AML-193 (cell line): ENCODE data around the gene NOX4.
"Not testable (repeated sequence)": the region's sequence is repeated elsewhere in the genome, so short reads cannot be mapped to it uniquely, and the experiment has no call there.

Experiments
- DNase-seq, 2 experiments: peaks; one replicate each; lab custom pipeline; 2025; lab: John Stamatoyannopoulos, UW

The NOX4 gene

GRCh38 chr11:89379976-89380771 lies 111.0 kb downstream of the NOX4 start:
- not testable (repeated sequence) for DNase-seq

GRCh38 chr11:89378986-89379385 lies 112.2 kb downstream of the NOX4 start:
- DNase-seq: not testable (repeated sequence)

DNA sequence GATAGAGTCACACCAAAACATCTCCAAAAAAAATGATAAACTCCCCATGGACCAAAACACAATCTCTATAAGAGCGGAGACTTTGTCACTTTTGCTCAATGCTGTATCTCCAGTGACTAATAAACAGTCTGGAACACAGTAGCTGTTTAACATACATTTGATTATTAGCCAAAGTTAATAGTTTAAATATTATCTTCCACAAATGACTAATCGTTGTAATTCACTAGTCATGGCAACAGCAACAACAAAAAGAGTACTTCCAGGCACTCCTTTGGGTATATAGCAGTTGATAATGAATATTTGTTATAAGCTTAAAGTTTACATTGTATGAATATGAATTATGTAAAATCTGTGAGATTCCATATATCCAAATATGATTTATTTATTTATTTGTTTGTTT lies 121.8 kb downstream of the NOX4 start:
- not testable (repeated sequence) for DNase-seq

DNA sequence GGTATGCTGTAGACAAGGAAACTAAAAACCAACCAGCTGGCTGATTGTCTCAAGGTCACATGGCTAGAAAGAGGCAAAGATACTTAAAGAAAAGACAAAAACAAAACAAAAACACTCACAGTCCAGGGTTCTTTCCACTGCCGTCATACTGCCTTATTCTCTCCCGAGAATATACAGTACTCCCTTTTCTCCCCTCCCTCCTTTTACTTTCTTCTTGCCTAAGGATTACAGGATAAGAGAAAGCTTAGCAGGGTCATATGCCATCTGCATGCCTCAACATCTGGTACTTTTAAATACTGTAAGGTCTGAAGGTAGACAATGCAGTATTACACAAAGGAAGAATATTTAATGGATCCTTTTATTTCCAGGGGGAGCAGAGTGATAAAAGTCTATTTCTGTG lies 126.3 kb downstream of the NOX4 start:
- DNase-seq: not testable (repeated sequence)

- DNase-seq: no peak
Observed at GRCh38 chr11:89361734-89362133, 129.4 kb downstream of the NOX4 start.

GRCh38 chr11:89359208-89359607 lies 132.0 kb downstream of the NOX4 start:
- DNase-seq: not testable (repeated sequence)

DNA sequence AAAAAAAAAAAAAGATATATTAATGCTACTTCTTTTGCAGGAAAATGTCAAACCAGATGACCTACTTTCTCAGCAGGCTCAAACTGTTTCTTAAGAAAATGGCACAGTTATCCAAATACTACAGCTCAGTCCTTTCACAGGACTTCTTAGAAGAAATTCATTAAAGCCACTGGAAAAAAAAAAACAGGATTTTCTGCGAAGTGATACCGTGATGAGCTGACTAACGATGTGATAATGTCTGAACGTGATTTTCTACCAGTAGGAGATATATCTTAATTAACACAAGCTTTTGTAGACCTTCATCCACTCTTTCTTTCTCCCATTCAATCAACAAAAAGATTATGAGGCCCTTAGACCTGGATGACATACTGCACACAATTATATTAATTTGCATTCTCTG lies 132.4 kb downstream of the NOX4 start:
- no peak for DNase-seq

DNA sequence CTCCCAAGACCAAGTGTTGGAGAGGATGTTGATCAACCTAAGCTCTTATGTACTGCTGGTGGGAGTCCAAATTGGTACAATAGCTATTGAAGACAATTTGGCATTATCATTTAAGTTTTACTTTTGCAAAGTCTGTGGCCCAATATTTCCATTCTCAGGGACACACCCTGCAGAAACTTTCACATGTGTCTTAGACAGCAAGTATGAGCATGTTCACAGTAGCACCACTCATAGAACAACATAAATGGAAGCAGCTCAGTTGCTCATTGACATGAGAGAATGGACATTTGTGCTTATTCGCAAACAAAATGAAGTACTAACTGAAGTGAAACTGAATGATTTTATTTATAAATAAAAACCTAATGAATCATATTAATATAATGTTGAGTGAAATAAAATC lies 135.5 kb downstream of the NOX4 start:
- DNase-seq: no peak

- not testable (repeated sequence) for DNase-seq
Observed at GRCh38 chr11:89354513-89354912, 136.7 kb downstream of the NOX4 start.

DNA sequence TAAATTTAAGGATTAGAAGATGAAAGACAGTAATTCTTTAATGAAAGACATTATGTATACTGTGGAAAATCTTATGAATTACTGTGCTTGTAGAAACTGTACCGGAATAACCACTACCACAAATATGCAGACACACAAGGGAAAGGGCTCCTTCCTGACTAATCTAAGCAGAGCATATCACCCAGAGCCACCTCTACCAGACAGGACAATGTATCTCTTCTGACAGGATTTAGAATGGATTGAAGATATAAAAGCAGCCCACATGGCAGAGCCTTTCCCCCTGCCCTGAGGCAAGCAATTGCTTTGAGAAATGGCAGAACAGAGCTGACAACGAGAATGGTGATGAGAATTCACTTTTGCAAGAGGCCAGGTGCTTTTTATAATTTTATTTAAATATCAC lies 144.1 kb downstream of the NOX4 start:
- no peak for DNase-seq

DNA sequence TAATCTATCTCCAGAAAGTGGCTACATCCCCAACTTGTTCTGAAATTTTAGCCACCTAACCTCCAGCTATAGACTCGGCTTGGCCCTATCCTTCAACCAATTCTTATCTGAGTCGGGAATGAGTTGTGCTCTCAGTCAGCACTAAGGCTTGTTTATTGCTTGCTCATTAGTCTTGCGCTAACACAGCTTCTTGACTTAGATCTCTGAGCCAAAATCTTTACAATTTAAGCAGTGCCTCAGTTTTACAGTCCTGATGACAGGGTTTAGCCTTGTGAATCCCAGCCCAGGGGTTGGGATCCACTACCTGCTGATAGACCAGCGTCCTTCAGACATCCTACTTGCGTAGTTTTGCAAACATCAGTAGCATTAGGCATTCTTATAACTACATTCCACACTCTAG lies 144.6 kb downstream of the NOX4 start:
- no peak for DNase-seq

- DNase-seq: not testable (repeated sequence)
Observed at GRCh38 chr11:89342880-89343572, 148.1 kb downstream of the NOX4 start.

- not testable (repeated sequence) for DNase-seq
Observed at GRCh38 chr11:89340450-89340849, 150.7 kb downstream of the NOX4 start.

GRCh38 chr11:89338073-89338472 lies 153.1 kb downstream of the NOX4 start:
- not testable (repeated sequence) for DNase-seq

GRCh38 chr11:89337100-89337650 lies 154.0 kb downstream of the NOX4 start:
- DNase-seq: not testable (repeated sequence)

DNA sequence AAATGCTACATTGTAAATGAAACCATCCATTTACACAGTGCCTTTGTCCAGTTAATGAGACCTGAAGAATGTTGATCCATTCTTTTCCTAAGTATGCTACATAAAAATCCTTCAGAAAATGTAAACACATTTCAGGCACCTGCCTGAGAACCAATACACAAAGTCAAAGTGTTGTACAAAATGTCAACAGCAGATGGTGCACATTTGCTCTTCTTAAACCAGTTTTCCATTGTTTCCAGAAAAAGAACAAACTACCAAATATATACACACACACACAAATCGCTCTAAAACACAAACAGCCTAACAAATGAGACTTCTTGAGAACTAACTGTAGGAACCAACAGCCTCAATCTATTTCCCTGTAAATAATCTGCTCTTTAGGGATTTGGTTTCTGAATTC lies 157.5 kb downstream of the NOX4 start:
- DNase-seq: peak in 1 of 2 experiments; percentile 1

DNA sequence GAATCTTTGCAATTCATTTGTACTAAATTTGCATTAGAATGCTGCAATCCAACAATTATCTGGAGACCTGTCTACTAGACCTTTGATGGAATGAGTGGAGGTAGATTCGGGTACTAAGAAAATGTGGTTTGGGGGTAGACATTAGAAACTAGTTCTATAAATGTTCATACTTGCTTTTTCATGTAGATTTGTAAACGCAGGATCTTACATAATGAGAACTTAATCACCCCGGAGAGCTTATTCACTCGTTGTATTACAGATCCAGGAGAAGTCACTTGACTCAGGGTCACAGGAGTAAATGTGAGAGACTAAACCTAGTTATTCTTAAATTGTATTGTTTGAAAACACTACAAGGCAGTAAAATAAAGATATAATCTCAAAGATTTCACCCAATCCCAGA lies 159.2 kb downstream of the NOX4 start:
- not testable (repeated sequence) for DNase-seq

- DNase-seq: no peak
Observed at GRCh38 chr11:89327885-89328284, 163.3 kb downstream of the NOX4 start.

DNA sequence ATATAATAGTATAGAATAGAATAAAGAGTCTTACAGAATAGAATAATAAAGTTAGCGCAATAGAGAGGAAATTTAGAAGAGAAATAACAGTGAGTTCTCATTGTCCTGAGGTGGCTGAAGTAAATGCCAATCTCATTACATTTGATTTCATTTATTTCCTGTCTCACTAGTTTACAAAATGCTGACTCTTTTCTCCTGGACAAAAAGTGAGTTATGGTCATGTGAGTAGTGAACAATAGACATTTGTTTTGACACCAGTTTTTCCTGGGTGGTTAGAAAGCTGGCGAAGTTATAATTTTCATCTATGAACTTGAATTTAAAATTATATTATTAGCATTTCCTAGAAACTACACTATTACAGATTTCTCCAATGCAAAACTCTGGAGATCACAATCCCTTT lies 169.8 kb downstream of the NOX4 start:
- DNase-seq: no peak

DNA sequence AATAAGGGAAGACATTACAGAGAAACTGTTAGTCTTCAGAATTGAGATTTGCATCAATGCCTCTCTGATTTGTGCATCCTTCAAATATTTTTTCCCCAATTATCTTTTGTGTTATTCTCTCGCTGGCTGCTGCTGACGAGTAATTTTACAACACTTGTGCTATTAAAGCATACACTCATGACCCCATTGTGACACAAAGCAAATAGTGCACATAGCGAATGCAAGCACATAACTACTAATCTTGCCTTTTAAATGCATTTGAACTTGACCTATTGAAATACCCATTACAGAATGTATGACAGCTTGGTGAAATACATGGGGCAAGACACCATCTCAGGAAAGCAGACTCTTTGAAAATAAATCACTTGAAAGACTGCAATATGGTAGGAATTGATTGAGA lies 180.6 kb downstream of the NOX4 start:
- not testable (repeated sequence) for DNase-seq

DNA sequence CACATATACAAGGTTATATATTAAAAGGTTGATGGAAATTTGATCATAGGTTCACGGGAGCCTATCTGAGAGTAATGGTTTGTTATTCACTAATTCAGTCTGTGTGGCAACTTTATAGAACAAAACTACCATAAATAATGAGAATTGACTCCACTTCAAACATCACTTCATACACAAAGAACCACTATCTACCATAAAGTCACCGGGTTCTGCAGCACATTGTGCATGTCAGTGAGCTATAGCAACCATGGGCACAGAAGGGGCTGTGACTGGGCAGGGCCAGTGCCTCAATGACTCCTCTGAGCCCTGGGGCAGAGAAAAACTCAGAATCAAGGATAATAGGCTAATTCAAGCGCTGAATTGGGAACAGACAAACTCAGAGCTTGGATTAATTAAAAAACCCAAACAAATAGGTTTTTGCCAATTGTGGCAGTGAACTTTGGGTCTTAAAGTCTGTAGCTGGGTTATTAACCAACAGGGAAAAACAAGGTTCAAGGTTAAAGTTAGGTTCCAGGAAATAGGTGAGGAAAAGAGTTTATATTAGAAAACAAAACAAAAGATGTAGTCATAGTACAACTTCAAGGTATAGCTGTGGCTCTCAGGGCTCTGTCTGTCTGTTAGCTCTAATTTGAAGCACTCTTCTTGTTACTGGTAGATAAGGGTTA lies 181.7 kb downstream of the NOX4 start:
- not testable (repeated sequence) for DNase-seq

GRCh38 chr11:89308272-89308671 lies 182.9 kb downstream of the NOX4 start:
- DNase-seq: not testable (repeated sequence)
